ENCODE data around the gene CFD.

DNA sequence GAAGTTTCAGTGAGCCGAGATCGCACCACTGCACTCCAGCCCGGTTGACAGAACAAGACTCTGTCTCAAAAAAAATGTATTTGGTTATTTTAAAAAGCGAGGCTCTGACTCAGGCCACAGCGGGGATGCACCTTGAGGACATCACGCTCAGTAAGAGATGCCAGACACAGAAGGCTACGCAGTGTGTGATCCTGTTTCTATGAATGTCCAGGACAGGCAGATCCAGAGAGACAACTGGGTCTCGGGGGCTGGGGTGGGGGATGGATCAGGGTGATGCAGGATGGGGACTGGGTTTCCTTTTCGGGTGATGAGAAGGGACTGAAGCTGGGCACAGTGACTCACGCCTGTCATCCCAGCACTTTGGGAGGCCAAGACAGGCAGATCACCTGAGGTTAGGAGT lies 28.1 kb downstream of the CFD start:
- no peak for TF ChIP-seq EZH2phosphoT487 (IDR thresholded peaks at IDR 0.05)
- TF ChIP-seq, protein P1, sequence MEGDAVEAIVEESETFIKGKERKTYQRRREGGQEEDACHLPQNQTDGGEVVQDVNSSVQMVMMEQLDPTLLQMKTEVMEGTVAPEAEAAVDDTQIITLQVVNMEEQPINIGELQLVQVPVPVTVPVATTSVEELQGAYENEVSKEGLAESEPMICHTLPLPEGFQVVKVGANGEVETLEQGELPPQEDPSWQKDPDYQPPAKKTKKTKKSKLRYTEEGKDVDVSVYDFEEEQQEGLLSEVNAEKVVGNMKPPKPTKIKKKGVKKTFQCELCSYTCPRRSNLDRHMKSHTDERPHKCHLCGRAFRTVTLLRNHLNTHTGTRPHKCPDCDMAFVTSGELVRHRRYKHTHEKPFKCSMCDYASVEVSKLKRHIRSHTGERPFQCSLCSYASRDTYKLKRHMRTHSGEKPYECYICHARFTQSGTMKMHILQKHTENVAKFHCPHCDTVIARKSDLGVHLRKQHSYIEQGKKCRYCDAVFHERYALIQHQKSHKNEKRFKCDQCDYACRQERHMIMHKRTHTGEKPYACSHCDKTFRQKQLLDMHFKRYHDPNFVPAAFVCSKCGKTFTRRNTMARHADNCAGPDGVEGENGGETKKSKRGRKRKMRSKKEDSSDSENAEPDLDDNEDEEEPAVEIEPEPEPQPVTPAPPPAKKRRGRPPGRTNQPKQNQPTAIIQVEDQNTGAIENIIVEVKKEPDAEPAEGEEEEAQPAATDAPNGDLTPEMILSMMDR (IDR thresholded peaks at IDR 0.05) = no peak
